Measurements from ENCODE around the gene NLGN1. TPM values are rescaled to one million over a fixed set of nuclear protein-coding genes. Genes with fewer than 3 reads are reported as not detected.

Gene NLGN1
- total and polyA plus RNA-seq, 12 donors: 0.13 to 3.7 (median 0.84) TPM

GRCh38 chr3:173586166-173586565 is 188.6 kb downstream of the NLGN1 start:
- no peak overlapping the region for H3K27ac ChIP-seq
- no peaks in the 10 kb centered on the region for H3K4me1 ChIP-seq (replicated peaks in 1 of 2)
- intact Hi-C loops (cut with DNase I): no loop called here
- no peaks in the 10 kb centered on the region for H3K9me3 ChIP-seq (replicated peaks in 1 of 3)
- 52 to 59% (median 57%) methylated on average over 2 of the region's 2 CpGs for WGBS, 4 donors
- no peak for DNase-seq
- no peaks in the 10 kb centered on the region for H3K36me3 ChIP-seq (replicated peaks in 1 of 2)
- H3K4me3 ChIP-seq: no peak overlapping the region
- TF ChIP-seq POLR2A (IDR thresholded peaks at IDR 0.05): no peak
- TF ChIP-seq CTCF (IDR thresholded peaks at IDR 0.05): no peak
- H3K27me3 ChIP-seq: no peaks in the 10 kb centered on the region

- intact Hi-C loops (cut with DNase I): no loop called here
- no peak for DNase-seq
- H3K27ac ChIP-seq: no peak overlapping the region
- no peaks in the 10 kb centered on the region for H3K9me3 ChIP-seq (replicated peaks in 1 of 3)
- no peak overlapping the region for H3K4me3 ChIP-seq
- 81 to 90% (median 86%) methylated on average over 1 of the region's 1 CpG for WGBS, 4 donors
- H3K36me3 ChIP-seq (replicated peaks in 1 of 2): no peaks in the 10 kb centered on the region
- no peaks in the 10 kb centered on the region for H3K4me1 ChIP-seq (replicated peaks in 1 of 2)
- no peaks in the 10 kb centered on the region for H3K27me3 ChIP-seq
- TF ChIP-seq CTCF (IDR thresholded peaks at IDR 0.05) (no peak), POLR2A (IDR thresholded peaks at IDR 0.05) (no peak)
Measured at GRCh38 chr3:173587055-173587454, 189.5 kb downstream of the NLGN1 start.

GRCh38 chr3:173588556-173588955 is 191.0 kb downstream of the NLGN1 start:
- Histone ChIP-seq H3K36me3 (replicated peaks in 1 of 2) (no peaks in the 10 kb centered on the region), H3K4me3 (no peak overlapping the region), H3K4me1 (replicated peaks in 1 of 2) (no peaks in the 10 kb centered on the region), H3K27me3 (no peaks in the 10 kb centered on the region), H3K9me3 (replicated peaks in 1 of 3) (no peaks in the 10 kb centered on the region), H3K27ac (no peak overlapping the region)
- no peak for DNase-seq
- intact Hi-C loops (cut with DNase I): no loop called here
- WGBS, 4 donors: 63 to 71% (median 66%) methylated on average over 3 of the region's 3 CpGs
- TF ChIP-seq POLR2A (IDR thresholded peaks at IDR 0.05): no peak
- TF ChIP-seq CTCF (IDR thresholded peaks at IDR 0.05): no peak

- H3K27ac ChIP-seq: no peak overlapping the region
- no peaks in the 10 kb centered on the region for H3K4me1 ChIP-seq (replicated peaks in 1 of 2)
- H3K27me3 ChIP-seq: no peaks in the 10 kb centered on the region
- H3K4me3 ChIP-seq: no peak overlapping the region
- WGBS, 4 donors: 78 to 88% (median 86%) methylated on average over 1 of the region's 1 CpG
- TF ChIP-seq CTCF (IDR thresholded peaks at IDR 0.05): no peak
- TF ChIP-seq POLR2A (IDR thresholded peaks at IDR 0.05): no peak
- no peak for DNase-seq
- H3K9me3 ChIP-seq (replicated peaks in 1 of 3): no peaks in the 10 kb centered on the region
- intact Hi-C loops (cut with DNase I): no loop called here
- no peaks in the 10 kb centered on the region for H3K36me3 ChIP-seq (replicated peaks in 1 of 2)
Measured at GRCh38 chr3:173589116-173589515, 191.6 kb downstream of the NLGN1 start.
